ENCODE measurements around the gene STX11.

DNA sequence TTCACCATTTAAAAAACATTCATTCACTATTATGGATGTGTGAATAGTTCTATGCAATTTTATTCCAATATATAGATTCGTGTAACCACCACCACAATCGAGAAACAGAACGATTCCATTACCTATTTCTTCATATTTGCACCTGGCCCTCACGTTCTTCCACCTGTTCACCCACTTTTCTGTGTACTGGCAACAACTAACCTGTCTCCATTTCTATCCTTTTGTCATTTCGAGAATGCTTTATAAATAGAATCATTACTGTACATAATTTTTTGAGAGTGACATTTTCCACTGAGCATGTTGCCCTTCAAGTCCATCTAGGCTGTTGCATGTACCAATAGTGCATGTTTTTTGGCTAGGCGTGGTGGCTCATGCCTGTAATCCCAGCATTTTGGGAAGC lies 23.2 kb upstream of the STX11 start:
- TF ChIP-seq POLR2AphosphoS5 (IDR thresholded peaks at IDR 0.05) = no peak
- TF ChIP-seq, protein P1, sequence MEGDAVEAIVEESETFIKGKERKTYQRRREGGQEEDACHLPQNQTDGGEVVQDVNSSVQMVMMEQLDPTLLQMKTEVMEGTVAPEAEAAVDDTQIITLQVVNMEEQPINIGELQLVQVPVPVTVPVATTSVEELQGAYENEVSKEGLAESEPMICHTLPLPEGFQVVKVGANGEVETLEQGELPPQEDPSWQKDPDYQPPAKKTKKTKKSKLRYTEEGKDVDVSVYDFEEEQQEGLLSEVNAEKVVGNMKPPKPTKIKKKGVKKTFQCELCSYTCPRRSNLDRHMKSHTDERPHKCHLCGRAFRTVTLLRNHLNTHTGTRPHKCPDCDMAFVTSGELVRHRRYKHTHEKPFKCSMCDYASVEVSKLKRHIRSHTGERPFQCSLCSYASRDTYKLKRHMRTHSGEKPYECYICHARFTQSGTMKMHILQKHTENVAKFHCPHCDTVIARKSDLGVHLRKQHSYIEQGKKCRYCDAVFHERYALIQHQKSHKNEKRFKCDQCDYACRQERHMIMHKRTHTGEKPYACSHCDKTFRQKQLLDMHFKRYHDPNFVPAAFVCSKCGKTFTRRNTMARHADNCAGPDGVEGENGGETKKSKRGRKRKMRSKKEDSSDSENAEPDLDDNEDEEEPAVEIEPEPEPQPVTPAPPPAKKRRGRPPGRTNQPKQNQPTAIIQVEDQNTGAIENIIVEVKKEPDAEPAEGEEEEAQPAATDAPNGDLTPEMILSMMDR (IDR thresholded peaks at IDR 0.05; ENCODE audit: poor library complexity, severe bottlenecking) = no peak
- TF ChIP-seq EP300 (conservative IDR thresholded peaks at IDR 0.05; ENCODE audit: poor library complexity, severe bottlenecking) = no peak
- no peak for TF ChIP-seq RAD21 (conservative IDR thresholded peaks at IDR 0.05)
- no peak for TF ChIP-seq MXI1 (conservative IDR thresholded peaks at IDR 0.05; ENCODE audit: poor library complexity, severe bottlenecking)
- TF ChIP-seq EZH2 (IDR thresholded peaks at IDR 0.05; ENCODE audit: borderline replicate concordance, insufficient read depth, low read length, poor library complexity, severe bottlenecking) = no peak

Measured in neural cell (in vitro differentiated cells).